Activated naive CD8-positive, alpha-beta T cell treated with anti-CD3 and anti-CD28 coated beads, Interleukin-2, amount 50 U/mL, for 24 hours (primary cell): Measurements from ENCODE around the gene GFOD2.
"Not testable (repeated sequence)": the region's sequence is repeated elsewhere in the genome, so short reads cannot be mapped to it uniquely, and the experiment has no call there.

ENCODE experiments used
- ATAC-seq: fragments of 150-1000 bp; cut with Tn5 transposase; one replicate; pipeline ENCODE4 v1.10.0; 2021
- DNase-seq: peaks from one replicate; pipeline ENCODE4 v3.0.0; 2021
- H3K27ac Mint-ChIP-seq: one replicate; pipeline ENCODE4 v1.8.0; 2021; ENCODE audit warnings: mild to moderate bottlenecking, mixed read lengths
- H3K27me3 Mint-ChIP-seq: one replicate; pipeline ENCODE4 v1.8.0; 2021; ENCODE audit warnings: mixed read lengths
- H3K36me3 Mint-ChIP-seq: one replicate; pipeline ENCODE4 v1.8.0; 2021; ENCODE audit warnings: low read depth, mixed read lengths
- H3K4me1 Mint-ChIP-seq: one replicate; pipeline ENCODE4 v1.8.0; 2021; ENCODE audit warnings: mixed read lengths
- H3K4me3 Mint-ChIP-seq: one replicate; pipeline ENCODE4 v1.8.0; 2021; ENCODE audit warnings: mild to moderate bottlenecking, moderate library complexity, mixed read lengths
- H3K9me3 Mint-ChIP-seq: one replicate; pipeline ENCODE4 v1.8.0; 2021; ENCODE audit warnings: mixed read lengths

The GFOD2 gene

GRCh38 chr16:67701420-67701819 lies 17.7 kb downstream of the GFOD2 start:
- no peak overlapping the region for H3K27ac Mint-ChIP-seq
- H3K4me1 Mint-ChIP-seq: peaks cover 19% of the 10 kb centered on the region
- ATAC-seq: no peak

GRCh38 chr16:67699265-67699664 lies 19.9 kb downstream of the GFOD2 start:
- no peak for ATAC-seq

More at GRCh38 chr16:67701420-67701819, 17.7 kb downstream of the GFOD2 start:
- DNase-seq: no peak
- Mint-ChIP-seq H3K27me3 (no peaks in the 10 kb centered on the region), H3K36me3 (peaks cover 10% of the 10 kb centered on the region), H3K4me3 (no peak overlapping the region), H3K9me3 (peaks cover 3% of the 10 kb centered on the region)

DNA sequence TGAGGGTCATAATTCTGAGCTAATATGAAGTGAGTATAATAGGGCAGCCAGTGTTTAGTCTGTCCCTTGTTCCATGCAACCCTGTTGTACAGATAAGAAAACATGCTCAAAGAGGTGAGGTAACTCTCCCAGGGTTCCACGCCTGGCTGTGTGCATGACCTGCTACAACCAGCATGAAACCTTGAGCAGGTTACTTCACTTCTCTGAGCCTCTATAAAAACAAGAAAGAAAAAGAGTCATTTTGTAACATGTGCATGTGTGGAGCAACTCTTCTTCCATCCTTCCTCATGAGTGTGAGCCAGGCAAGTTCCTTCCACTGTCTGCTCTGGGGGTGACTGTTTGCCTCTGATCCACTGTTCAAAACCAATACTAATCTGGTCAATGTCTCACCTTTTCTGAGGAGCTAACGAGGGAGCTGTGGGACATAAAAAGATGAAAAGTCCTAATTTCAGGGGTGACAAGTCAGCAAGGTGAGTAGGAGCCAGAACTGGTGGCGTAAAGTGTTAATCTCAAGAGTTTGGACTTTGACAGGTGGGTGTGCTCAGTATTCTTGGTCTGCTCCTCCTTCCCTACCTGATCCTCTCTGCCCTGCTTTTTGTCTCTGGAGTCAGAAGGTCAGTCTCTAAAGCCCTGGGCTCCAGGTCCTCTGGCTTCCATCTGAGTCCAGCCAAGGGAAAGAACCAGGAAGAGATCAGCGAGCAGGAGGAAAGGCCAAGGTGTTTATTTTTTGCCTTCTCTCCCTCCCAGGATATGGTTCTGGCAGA lies 21.5 kb downstream of the GFOD2 start:
- no peak for DNase-seq
- Mint-ChIP-seq H3K36me3 (peaks cover 6% of the 10 kb centered on the region), H3K4me1 (no peaks in the 10 kb centered on the region), H3K9me3 (peaks cover 3% of the 10 kb centered on the region), H3K4me3 (no peak overlapping the region), H3K27ac (no peak overlapping the region), H3K27me3 (no peaks in the 10 kb centered on the region)
- ATAC-seq: no peak

More at GRCh38 chr16:67699265-67699664, 19.9 kb downstream of the GFOD2 start:
- Mint-ChIP-seq H3K36me3 (peaks cover 10% of the 10 kb centered on the region), H3K9me3 (peaks cover 3% of the 10 kb centered on the region), H3K4me1 (peaks cover 16% of the 10 kb centered on the region), H3K4me3 (no peak overlapping the region), H3K27ac (no peak overlapping the region), H3K27me3 (no peaks in the 10 kb centered on the region)
- DNase-seq: no peak

DNA sequence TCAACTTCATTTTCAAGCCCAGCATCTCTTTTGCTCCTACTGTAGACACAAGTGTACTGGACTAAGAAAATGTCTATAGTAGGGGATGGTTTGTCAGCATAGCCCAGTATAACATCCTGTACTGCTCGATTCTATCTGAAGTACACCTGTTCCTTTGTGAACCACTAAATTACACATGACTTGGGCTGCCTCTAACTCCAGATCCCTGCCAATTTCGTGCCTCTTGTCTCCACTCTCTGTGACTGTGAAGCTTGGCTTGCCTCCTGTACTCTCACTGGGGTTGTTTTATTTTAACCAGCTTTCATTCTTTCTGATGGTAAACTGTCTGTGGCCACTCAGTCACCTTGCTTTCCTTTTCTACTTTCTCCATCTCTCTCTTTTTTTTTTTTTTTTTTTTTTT lies 24.5 kb downstream of the GFOD2 start:
- Mint-ChIP-seq H3K27me3 (no peaks in the 10 kb centered on the region), H3K4me1 (no peaks in the 10 kb centered on the region), H3K27ac (no peak overlapping the region), H3K36me3 (peaks cover 6% of the 10 kb centered on the region), H3K4me3 (no peak overlapping the region), H3K9me3 (peaks cover 3% of the 10 kb centered on the region)
- ATAC-seq: no peak
- DNase-seq: no peak

DNA sequence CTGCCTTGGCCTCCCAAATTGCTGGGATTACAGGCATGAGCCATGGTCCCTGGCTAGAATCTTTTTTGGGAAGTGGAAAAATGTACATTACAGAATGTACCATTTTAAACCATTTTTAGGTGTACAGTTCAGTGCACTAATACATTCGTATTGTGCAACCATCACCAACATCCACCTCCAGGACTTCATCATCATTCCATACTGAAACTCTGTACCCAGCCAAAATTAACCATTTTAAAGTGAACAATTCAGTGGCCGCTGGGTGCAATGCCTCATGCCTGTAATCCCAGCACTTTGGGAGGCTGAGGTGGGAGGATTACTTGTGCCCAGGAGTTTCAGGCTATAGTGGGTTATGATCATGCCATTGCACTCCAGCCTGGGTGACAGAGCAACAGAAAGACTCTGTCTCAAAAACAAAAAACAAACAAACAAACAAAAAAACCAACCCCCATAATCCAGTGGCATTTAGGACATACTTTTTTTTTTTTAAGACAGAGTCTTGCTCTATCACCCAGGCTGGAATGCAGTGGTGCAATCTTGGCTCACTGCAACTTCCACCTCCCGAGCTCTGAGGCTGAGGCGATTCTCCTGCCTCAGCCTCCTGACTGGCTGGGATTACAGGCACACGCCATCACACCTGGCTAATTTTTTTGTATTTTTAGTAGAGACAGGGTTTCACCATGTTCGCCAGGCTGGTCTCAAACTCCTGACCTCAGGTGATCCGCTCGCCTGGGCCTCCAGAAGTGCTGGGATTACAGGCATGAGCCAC lies 25.4 kb downstream of the GFOD2 start:
- H3K27ac Mint-ChIP-seq, H3K9me3 Mint-ChIP-seq, H3K27me3 Mint-ChIP-seq: not testable (repeated sequence)

DNA sequence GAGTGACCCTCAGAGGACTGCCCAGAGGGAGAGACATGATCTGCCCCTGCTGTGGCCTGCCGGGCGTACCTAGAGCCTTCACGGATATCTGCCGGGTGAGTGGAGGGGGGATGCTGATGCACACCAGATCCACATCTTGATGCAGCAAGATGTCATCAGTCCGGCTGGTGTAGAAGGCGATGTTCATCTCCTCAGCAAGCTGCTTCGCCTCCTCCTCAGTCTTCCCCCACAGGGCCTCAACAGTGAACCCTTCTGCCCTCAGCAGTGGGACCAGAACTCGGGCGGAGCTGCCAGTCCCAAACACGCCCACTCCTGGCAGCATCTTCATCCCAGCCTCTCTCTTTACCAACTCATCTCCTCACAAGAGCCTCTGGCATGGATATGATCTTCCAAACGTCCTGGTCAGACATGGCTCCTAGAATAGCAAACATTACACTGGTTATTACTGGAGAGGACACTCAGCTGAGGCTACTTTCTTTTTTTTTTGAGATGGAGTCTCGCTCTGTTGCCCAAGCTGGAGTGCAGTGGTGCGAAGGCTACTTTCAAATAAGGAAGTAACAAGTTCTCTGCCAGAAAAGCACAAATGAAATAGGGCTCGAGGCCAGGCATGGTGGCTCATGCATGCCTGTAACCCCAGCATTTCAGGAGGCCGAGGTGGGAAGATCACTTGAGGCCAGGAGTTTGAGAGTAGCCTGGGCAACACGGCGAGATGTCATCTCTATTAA lies 33.6 kb downstream of the GFOD2 start:
- ATAC-seq (no peak), DNase-seq (no peak)
- peaks cover 3% of the 10 kb centered on the region for H3K4me1 Mint-ChIP-seq
- H3K27me3 Mint-ChIP-seq: no peaks in the 10 kb centered on the region
- no peak overlapping the region for H3K4me3 Mint-ChIP-seq
- H3K36me3 Mint-ChIP-seq: peaks cover 15% of the 10 kb centered on the region
- no peak overlapping the region for H3K27ac Mint-ChIP-seq
- no peaks in the 10 kb centered on the region for H3K9me3 Mint-ChIP-seq

More for the DNA sequence above, 25.4 kb downstream of the GFOD2 start:
- not testable (repeated sequence) for H3K4me1 Mint-ChIP-seq, H3K4me3 Mint-ChIP-seq, H3K36me3 Mint-ChIP-seq, DNase-seq, ATAC-seq

DNA sequence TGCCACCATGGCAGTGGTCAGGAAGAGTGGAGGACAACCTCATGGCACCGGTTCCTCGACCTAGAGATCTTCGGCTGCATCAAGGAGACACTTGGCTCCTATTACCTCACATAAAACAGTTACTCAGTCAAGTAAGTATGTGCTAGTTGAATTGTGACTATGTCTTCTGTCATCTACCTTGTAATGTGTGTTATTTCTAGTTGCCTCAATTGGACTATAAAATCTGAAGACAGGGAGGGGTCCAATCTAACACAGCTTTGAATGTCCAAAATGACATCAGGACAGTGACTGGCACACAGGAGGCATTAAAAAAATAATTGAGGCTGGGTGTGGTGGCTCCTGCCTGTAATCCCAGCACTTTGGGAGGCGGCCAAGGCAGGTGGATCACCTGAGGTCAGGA lies 35.3 kb downstream of the GFOD2 start:
- no peaks in the 10 kb centered on the region for H3K9me3 Mint-ChIP-seq
- peaks cover 15% of the 10 kb centered on the region for H3K36me3 Mint-ChIP-seq
- no peaks in the 10 kb centered on the region for H3K27me3 Mint-ChIP-seq
- DNase-seq (no peak), ATAC-seq (no peak)
- H3K4me3 Mint-ChIP-seq: no peak overlapping the region
- H3K4me1 Mint-ChIP-seq: peaks cover 3% of the 10 kb centered on the region
- no peak overlapping the region for H3K27ac Mint-ChIP-seq

- Mint-ChIP-seq H3K27me3 (no peaks in the 10 kb centered on the region), H3K27ac (no peak overlapping the region), H3K4me3 (no peak overlapping the region), H3K9me3 (no peaks in the 10 kb centered on the region), H3K4me1 (no peaks in the 10 kb centered on the region), H3K36me3 (peaks cover 10% of the 10 kb centered on the region)
- DNase-seq (no peak), ATAC-seq (no peak)
Measured at GRCh38 chr16:67679935-67680897, 38.9 kb downstream of the GFOD2 start.

GRCh38 chr16:67678354-67679023 lies 40.6 kb downstream of the GFOD2 start:
- Mint-ChIP-seq H3K27ac (no peak overlapping the region), H3K4me3 (no peak overlapping the region), H3K4me1 (no peaks in the 10 kb centered on the region), H3K36me3 (peaks cover 5% of the 10 kb centered on the region), H3K27me3 (no peaks in the 10 kb centered on the region), H3K9me3 (no peaks in the 10 kb centered on the region)
- DNase-seq (no peak), ATAC-seq (no peak)

DNA sequence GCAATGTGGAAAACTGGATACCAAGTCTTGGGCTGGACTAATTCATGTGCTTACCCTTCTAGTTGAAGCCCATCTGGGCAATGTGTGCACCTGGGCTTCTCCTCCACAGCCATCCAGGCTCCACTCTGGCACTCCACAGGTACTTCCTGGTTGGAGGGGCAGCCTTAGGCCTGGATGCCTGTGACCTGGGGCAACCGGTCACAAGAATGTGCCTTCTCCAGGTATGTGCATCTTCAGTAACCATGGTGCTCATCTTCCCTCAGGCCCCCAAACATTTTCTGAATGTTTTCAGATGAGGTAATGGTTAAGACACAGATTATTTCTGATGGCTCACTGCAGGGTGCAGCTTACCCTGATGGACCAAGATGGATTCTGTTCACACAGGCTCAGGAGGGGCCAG lies 41.4 kb downstream of the GFOD2 start:
- ATAC-seq (no peak), DNase-seq (no peak)
- no peak overlapping the region for H3K4me3 Mint-ChIP-seq
- no peaks in the 10 kb centered on the region for H3K27me3 Mint-ChIP-seq
- no peaks in the 10 kb centered on the region for H3K4me1 Mint-ChIP-seq
- H3K9me3 Mint-ChIP-seq: no peaks in the 10 kb centered on the region
- H3K36me3 Mint-ChIP-seq: peaks cover 3% of the 10 kb centered on the region
- no peak overlapping the region for H3K27ac Mint-ChIP-seq

GRCh38 chr16:67676939-67677338 lies 42.2 kb downstream of the GFOD2 start:
- H3K36me3 Mint-ChIP-seq: peaks cover 3% of the 10 kb centered on the region
- H3K27me3 Mint-ChIP-seq: no peaks in the 10 kb centered on the region
- no peaks in the 10 kb centered on the region for H3K9me3 Mint-ChIP-seq
- no peak overlapping the region for H3K4me3 Mint-ChIP-seq
- no peak for DNase-seq
- no peaks in the 10 kb centered on the region for H3K4me1 Mint-ChIP-seq
- ATAC-seq: no peak
- no peak overlapping the region for H3K27ac Mint-ChIP-seq

DNA sequence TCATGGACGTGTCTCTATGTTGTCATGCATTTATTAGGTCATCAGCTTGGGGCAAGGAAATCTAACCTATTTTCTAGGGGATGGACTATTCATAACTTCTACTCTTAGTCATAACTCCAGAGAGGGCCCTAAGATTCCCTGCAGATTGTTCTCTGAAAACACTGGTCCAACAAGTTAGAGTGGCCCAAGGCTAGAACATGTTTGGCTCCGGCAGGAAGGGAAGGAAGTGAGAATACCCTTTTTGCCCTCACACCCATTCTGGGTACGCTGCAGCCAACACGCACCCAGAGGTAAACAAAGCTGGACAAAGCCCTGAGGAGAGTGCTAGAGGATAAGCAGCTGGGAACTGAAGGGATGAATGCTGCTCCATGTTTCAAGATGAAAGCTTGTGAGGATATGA lies 42.6 kb downstream of the GFOD2 start:
- DNase-seq: no peak
- no peak overlapping the region for H3K27ac Mint-ChIP-seq

GRCh38 chr16:67675999-67676398 lies 43.1 kb downstream of the GFOD2 start:
- no peaks in the 10 kb centered on the region for H3K27me3 Mint-ChIP-seq
- ATAC-seq: no peak
- H3K27ac Mint-ChIP-seq: no peak overlapping the region
- DNase-seq: no peak
- H3K4me3 Mint-ChIP-seq: no peak overlapping the region
- no peaks in the 10 kb centered on the region for H3K4me1 Mint-ChIP-seq
- no peaks in the 10 kb centered on the region for H3K9me3 Mint-ChIP-seq
- peaks cover 2% of the 10 kb centered on the region for H3K36me3 Mint-ChIP-seq

More for the DNA sequence above, 42.6 kb downstream of the GFOD2 start:
- ATAC-seq: no peak
- Mint-ChIP-seq H3K4me1 (no peaks in the 10 kb centered on the region), H3K4me3 (no peak overlapping the region), H3K36me3 (peaks cover 3% of the 10 kb centered on the region), H3K27me3 (no peaks in the 10 kb centered on the region), H3K9me3 (no peaks in the 10 kb centered on the region)
